Measurements from ENCODE around the gene CH25H. TPM values are rescaled to one million over a fixed set of nuclear protein-coding genes. Genes with fewer than 3 reads are reported as not detected.

CH25H gene
- polyA plus RNA-seq, 4 donors = 0.15 to 2.7 (median 0.30) TPM

- DNase-seq (ENCODE audit: low read depth in 4 of 4, low spot score in 3 of 4) = peak in 3 of 4 donors; percentile 3 to 26 (median 12)
Observed at GRCh38 chr10:89162596-89162995, 44.5 kb downstream of the CH25H start.

DNA sequence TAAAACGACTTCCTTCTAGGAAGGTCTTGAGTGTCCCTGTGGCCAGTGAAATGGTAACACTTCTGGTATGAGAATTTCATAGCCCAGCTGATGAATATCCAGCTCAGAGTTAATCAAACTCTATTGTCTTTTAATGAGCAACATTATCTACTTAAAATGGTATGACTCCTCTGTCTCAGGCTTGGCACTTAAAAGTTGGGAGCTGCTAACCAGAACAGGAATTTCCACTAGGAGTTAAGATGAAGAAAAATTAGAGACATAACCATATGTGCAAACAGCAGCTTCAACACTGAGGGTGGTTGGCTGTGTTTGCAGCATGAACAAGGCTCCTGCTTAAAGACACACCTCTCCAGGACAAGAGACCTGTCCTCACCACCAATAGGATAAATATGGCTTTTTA lies 46.8 kb downstream of the CH25H start:
- no peak for DNase-seq (ENCODE audit: low read depth in 4 of 4, low spot score in 3 of 4)

GRCh38 chr10:89159761-89160160 lies 47.4 kb downstream of the CH25H start:
- DNase-seq (ENCODE audit: low read depth in 4 of 4, low spot score in 3 of 4) = no peak

GRCh38 chr10:89159316-89159715 lies 47.8 kb downstream of the CH25H start:
- DNase-seq (ENCODE audit: low read depth in 4 of 4, low spot score in 3 of 4) = no peak

- DNase-seq (ENCODE audit: low read depth in 4 of 4, low spot score in 3 of 4) = no peak
Observed at GRCh38 chr10:89158446-89158845, 48.7 kb downstream of the CH25H start.

DNA sequence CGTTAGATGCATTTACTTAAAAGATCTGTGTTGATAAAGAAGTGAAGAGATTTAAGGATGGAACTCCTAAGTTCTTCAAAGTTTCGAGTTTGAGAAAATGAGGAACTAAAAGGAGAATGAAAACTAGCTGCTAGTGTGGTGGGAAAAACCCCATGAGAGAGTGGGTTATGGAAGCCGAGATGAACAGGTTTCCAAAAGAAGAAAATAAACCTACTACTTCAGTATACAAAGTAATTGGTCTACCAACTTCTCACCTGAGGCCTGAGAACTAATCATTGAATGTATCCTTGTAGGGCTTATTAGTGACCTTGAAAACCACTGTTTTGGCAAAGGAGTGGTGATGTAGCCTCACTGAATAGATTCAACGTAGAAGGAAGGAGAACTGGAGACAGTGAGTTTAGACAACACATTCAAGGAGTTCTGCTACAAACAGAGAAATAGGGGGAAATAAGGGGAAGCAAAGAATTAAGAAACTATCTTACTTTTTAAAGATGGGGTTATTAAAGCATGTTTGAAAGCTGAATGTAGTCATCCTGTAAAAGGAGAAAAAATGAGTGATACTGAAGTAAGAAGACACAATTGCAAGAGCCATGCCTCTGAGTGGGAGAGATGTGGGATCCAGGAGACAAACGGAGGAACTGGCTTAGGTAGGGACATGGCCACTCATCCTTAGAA lies 50.8 kb downstream of the CH25H start:
- no peak for DNase-seq (ENCODE audit: low read depth in 4 of 4, low spot score in 3 of 4)

Other genes with a start within 250 kb of the CH25H start
- 10 to 100 TPM; 10.3 to 13.6 (median 12.0) TPM for gene FAS, start 216.5 kb downstream of the CH25H start, polyA plus RNA-seq (ENCODE audit: insufficient read length in 4 of 4)
- gene LIPA, start 44.5 kb upstream of the CH25H start, polyA plus RNA-seq (ENCODE audit: insufficient read length in 4 of 4) = 10 to 100 TPM; 36.3 to 67.7 (median 52.7) TPM
- gene IFIT2, start 94.7 kb upstream of the CH25H start, polyA plus RNA-seq (ENCODE audit: insufficient read length in 4 of 4) = 10 to 100 TPM in 2 of 4 donors, 1 to 10 TPM in 2; 7.5 to 14.6 (median 10.9) TPM
- gene IFIT3, start 120.7 kb upstream of the CH25H start, polyA plus RNA-seq (ENCODE audit: insufficient read length in 4 of 4) = 10 to 100 TPM; 12.5 to 21.9 (median 15.5) TPM
- gene IFIT1B, start 170.7 kb upstream of the CH25H start, polyA plus RNA-seq (ENCODE audit: insufficient read length in 4 of 4) = 1 to 10 TPM in 1 of 4 donors, under 1 TPM in 2, not detected in 1; 0.10 to 1.6 (median 0.17) TPM
- 10 to 100 TPM; 16.0 to 26.6 (median 19.8) TPM for gene IFIT1, start 185.3 kb upstream of the CH25H start, polyA plus RNA-seq (ENCODE audit: insufficient read length in 4 of 4)
- gene IFIT5, start 207.3 kb upstream of the CH25H start, polyA plus RNA-seq (ENCODE audit: insufficient read length in 4 of 4) = 10 to 100 TPM; 12.1 to 25.1 (median 15.3) TPM

All from left renal pelvis (tissue), 4 donors.